SK-N-SH treated with all-trans-retinoic acid at 6 μM for 48 hours (cell line): Measurements from ENCODE around the gene C1GALT1.

Experiments
- ATAC-seq: fragments of 200-7000 bp; cut with Tn5 transposase; 3 replicates; pipeline ENCODE4 v1.9.1; 2020; ENCODE audit warnings: mild to moderate bottlenecking, moderate library complexity
- ARNTL ChIP-seq: fragments of 450-650 bp; formaldehyde crosslinking; IDR thresholded peaks from 2 replicates; pipeline ENCODE4 v1.5.0; 2020; ENCODE audit warnings: low read depth, mild to moderate bottlenecking, moderate library complexity, borderline replicate concordance
- CSDC2 ChIP-seq: fragments of 250-450 bp; sonication (Bioruptor Pico); IDR thresholded peaks from 2 replicates; pipeline ENCODE4 v1.5.0; 2020; ENCODE audit warnings: mild to moderate bottlenecking, moderate library complexity
- ESRRG ChIP-seq: fragments of 250-450 bp; sonication (Bioruptor Pico); IDR thresholded peaks from 2 replicates; pipeline ENCODE4 v1.6.1; 2021; ENCODE audit warnings: mild to moderate bottlenecking
- GLIS3 ChIP-seq: fragments of 250-450 bp; sonication (Bioruptor Pico); IDR thresholded peaks from 2 replicates; pipeline ENCODE4 v1.5.0; 2020; ENCODE audit warnings: mild to moderate bottlenecking, moderate library complexity
- ISL1 ChIP-seq: fragments of 250-450 bp; sonication (Bioruptor Pico); IDR thresholded peaks from 2 replicates; pipeline ENCODE4 v2.1.2; 2022; ENCODE audit warnings: mild to moderate bottlenecking, moderate library complexity
- OSR1 ChIP-seq: fragments of 250-450 bp; sonication (Bioruptor Pico); IDR thresholded peaks from 2 replicates; pipeline ENCODE4 v1.8.0; 2022; ENCODE audit warnings: moderate library complexity, mild to moderate bottlenecking, inconsistent platforms
- RARB ChIP-seq: fragments of 250-450 bp; sonication (Bioruptor Pico); IDR thresholded peaks from 2 replicates; pipeline ENCODE4 v1.8.0; 2021; ENCODE audit warnings: mild to moderate bottlenecking, moderate library complexity
- SNAI2 ChIP-seq: fragments of 250-450 bp; sonication (Bioruptor Pico); IDR thresholded peaks from 2 replicates; pipeline ENCODE4 v1.5.0; 2020; ENCODE audit warnings: mild to moderate bottlenecking, moderate library complexity
- TOX ChIP-seq: fragments of 250-450 bp; sonication (Bioruptor Pico); IDR thresholded peaks from 2 replicates; pipeline ENCODE4 v1.8.0; 2021; ENCODE audit warnings: mild to moderate bottlenecking, moderate library complexity, borderline replicate concordance
- ZC3H10 ChIP-seq: fragments of 250-450 bp; sonication (Bioruptor Pico); IDR thresholded peaks from 2 replicates; pipeline ENCODE4 v1.5.1; 2021; ENCODE audit warnings: mild to moderate bottlenecking, moderate library complexity
- ZFP30 ChIP-seq: fragments of 450-650 bp; formaldehyde crosslinking; IDR thresholded peaks from 2 replicates; pipeline ENCODE4 v1.5.0; 2022; ENCODE audit warnings: mild to moderate bottlenecking, moderate library complexity
- ZNF565 ChIP-seq: fragments of 450-650 bp; formaldehyde crosslinking; conservative IDR thresholded peaks from 2 replicates; pipeline ENCODE4 v1.5.0; 2020; ENCODE audit warnings: low read depth, mild to moderate bottlenecking, moderate library complexity
- ZNF70 ChIP-seq: fragments of 450-650 bp; formaldehyde crosslinking; IDR thresholded peaks from 2 replicates; pipeline ENCODE4 v1.5.0; 2020; ENCODE audit warnings: mild to moderate bottlenecking, moderate library complexity
- ZNF8 ChIP-seq: fragments of 450-650 bp; formaldehyde crosslinking; IDR thresholded peaks from 2 replicates; pipeline ENCODE4 v1.5.0; 2020; ENCODE audit warnings: mild to moderate bottlenecking, moderate library complexity
- TF ChIP-seq, protein P1 (sequence below): fragments of 250-450 bp; sonication (Bioruptor Pico); IDR thresholded peaks from 2 replicates; pipeline ENCODE4 v1.8.0; 2020; ENCODE audit warnings: mild to moderate bottlenecking, moderate library complexity, borderline replicate concordance
- TF ChIP-seq, protein P2 (sequence below): fragments of 250-450 bp; sonication (Bioruptor Pico); IDR thresholded peaks from 2 replicates; pipeline ENCODE4 v1.5.1; 2020; ENCODE audit warnings: low read depth, mild to moderate bottlenecking, moderate library complexity
- TF ChIP-seq, protein P3 (sequence below): fragments of 250-450 bp; sonication (Bioruptor Pico); IDR thresholded peaks from 2 replicates; pipeline ENCODE4 v1.5.1; 2021; ENCODE audit warnings: mild to moderate bottlenecking, moderate library complexity
- TF ChIP-seq, protein P4 (sequence below): fragments of 250-450 bp; sonication (Bioruptor Pico); IDR thresholded peaks from 2 replicates; pipeline ENCODE4 v1.5.0; 2020; ENCODE audit warnings: mild to moderate bottlenecking, moderate library complexity
- TF ChIP-seq, protein P5 (sequence below): fragments of 250-450 bp; sonication (Bioruptor Pico); IDR thresholded peaks from 2 replicates; pipeline ENCODE4 v1.8.0; 2021; ENCODE audit warnings: low read depth, mild to moderate bottlenecking, moderate library complexity, borderline replicate concordance

C1GALT1 gene

DNA sequence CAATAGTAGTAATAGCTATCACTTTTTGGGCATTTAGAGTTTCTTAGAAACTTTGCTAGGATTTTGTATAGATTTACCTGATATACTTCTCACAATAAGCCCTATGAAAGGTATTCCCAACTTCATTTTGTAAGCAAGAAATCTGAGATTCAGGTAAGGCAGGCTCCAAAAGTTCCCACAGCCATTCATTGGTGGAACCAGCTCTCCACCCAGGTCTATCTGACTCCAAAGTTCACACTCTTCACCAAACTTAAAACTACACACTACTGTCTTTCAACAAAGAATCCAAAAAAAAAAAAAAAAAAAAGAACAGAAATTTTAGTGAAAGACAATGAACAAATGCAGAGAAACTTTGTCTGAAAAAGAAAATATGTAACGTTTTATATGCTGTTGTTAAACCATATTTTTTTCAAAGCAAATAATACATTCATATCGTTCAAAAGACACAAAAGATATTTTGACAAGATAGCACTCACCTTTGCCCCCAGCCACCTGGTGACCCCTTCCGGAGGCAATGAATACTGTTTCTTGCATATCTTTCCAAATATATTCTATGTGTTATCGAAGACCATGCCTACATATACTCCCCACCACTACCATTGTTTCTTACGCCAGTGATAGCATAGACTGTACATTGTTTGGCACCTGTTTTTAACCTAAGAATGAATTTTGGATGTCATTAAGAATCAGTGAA, 108.2 kb downstream of the C1GALT1 start:
- no peak for ATAC-seq
- TF ChIP-seq ISL1 (CRISPR knock-in tag): no peak
- no peak for TF ChIP-seq CSDC2 (CRISPR knock-in tag)
- TF ChIP-seq, protein P1, sequence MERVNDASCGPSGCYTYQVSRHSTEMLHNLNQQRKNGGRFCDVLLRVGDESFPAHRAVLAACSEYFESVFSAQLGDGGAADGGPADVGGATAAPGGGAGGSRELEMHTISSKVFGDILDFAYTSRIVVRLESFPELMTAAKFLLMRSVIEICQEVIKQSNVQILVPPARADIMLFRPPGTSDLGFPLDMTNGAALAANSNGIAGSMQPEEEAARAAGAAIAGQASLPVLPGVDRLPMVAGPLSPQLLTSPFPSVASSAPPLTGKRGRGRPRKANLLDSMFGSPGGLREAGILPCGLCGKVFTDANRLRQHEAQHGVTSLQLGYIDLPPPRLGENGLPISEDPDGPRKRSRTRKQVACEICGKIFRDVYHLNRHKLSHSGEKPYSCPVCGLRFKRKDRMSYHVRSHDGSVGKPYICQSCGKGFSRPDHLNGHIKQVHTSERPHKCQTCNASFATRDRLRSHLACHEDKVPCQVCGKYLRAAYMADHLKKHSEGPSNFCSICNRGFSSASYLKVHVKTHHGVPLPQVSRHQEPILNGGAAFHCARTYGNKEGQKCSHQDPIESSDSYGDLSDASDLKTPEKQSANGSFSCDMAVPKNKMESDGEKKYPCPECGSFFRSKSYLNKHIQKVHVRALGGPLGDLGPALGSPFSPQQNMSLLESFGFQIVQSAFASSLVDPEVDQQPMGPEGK (CRISPR knock-in tag): no peak
- no peak for TF ChIP-seq RARB (CRISPR knock-in tag)
- no peak for TF ChIP-seq ARNTL (CRISPR knock-in tag)
- TF ChIP-seq, protein P2, sequence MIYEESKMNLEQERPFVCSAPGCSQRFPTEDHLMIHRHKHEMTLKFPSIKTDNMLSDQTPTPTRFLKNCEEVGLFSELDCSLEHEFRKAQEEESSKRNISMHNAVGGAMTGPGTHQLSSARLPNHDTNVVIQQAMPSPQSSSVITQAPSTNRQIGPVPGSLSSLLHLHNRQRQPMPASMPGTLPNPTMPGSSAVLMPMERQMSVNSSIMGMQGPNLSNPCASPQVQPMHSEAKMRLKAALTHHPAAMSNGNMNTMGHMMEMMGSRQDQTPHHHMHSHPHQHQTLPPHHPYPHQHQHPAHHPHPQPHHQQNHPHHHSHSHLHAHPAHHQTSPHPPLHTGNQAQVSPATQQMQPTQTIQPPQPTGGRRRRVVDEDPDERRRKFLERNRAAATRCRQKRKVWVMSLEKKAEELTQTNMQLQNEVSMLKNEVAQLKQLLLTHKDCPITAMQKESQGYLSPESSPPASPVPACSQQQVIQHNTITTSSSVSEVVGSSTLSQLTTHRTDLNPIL (CRISPR knock-in tag): no peak
- TF ChIP-seq OSR1 (CRISPR knock-in tag): no peak
- TF ChIP-seq ZC3H10 (CRISPR knock-in tag): no peak
- TF ChIP-seq SNAI2 (CRISPR knock-in tag): no peak
- TF ChIP-seq ZNF565 (CRISPR knock-in tag): no peak
- TF ChIP-seq ZFP30 (CRISPR knock-in tag): no peak
- TF ChIP-seq GLIS3 (CRISPR knock-in tag): no peak

DNA sequence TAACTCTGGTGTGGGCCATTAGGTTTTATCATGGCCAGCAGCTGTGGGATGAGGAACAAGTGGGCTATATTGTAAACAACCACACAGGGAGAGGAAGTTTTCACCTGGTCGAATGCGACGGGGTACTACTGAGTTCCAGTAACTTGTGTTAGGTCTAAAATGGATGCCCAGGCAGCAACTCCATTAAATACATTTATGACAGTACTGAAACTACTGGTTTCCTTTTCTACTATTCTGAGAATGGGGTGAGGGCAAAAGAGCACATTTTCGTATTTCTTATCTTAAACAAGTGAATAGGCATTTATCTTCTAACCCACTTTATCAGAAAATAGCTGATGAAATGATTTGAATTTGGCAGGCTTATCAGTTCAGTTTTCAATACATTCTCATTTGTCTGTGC, 109.7 kb downstream of the C1GALT1 start:
- no peak for ATAC-seq
- TF ChIP-seq SNAI2 (CRISPR knock-in tag) (no peak), ESRRG (CRISPR knock-in tag) (no peak), CSDC2 (CRISPR knock-in tag) (no peak), ISL1 (CRISPR knock-in tag) (no peak), ARNTL (CRISPR knock-in tag) (no peak)
- TF ChIP-seq, protein P3, sequence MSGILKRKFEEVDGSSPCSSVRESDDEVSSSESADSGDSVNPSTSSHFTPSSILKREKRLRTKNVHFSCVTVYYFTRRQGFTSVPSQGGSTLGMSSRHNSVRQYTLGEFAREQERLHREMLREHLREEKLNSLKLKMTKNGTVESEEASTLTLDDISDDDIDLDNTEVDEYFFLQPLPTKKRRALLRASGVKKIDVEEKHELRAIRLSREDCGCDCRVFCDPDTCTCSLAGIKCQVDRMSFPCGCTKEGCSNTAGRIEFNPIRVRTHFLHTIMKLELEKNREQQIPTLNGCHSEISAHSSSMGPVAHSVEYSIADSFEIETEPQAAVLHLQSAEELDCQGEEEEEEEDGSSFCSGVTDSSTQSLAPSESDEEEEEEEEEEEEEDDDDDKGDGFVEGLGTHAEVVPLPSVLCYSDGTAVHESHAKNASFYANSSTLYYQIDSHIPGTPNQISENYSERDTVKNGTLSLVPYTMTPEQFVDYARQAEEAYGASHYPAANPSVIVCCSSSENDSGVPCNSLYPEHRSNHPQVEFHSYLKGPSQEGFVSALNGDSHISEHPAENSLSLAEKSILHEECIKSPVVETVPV (CRISPR knock-in tag): no peak
- TF ChIP-seq, protein P4, sequence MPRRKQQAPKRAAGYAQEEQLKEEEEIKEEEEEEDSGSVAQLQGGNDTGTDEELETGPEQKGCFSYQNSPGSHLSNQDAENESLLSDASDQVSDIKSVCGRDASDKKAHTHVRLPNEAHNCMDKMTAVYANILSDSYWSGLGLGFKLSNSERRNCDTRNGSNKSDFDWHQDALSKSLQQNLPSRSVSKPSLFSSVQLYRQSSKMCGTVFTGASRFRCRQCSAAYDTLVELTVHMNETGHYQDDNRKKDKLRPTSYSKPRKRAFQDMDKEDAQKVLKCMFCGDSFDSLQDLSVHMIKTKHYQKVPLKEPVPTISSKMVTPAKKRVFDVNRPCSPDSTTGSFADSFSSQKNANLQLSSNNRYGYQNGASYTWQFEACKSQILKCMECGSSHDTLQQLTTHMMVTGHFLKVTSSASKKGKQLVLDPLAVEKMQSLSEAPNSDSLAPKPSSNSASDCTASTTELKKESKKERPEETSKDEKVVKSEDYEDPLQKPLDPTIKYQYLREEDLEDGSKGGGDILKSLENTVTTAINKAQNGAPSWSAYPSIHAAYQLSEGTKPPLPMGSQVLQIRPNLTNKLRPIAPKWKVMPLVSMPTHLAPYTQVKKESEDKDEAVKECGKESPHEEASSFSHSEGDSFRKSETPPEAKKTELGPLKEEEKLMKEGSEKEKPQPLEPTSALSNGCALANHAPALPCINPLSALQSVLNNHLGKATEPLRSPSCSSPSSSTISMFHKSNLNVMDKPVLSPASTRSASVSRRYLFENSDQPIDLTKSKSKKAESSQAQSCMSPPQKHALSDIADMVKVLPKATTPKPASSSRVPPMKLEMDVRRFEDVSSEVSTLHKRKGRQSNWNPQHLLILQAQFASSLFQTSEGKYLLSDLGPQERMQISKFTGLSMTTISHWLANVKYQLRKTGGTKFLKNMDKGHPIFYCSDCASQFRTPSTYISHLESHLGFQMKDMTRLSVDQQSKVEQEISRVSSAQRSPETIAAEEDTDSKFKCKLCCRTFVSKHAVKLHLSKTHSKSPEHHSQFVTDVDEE (CRISPR knock-in tag): no peak
- TF ChIP-seq, protein P5, sequence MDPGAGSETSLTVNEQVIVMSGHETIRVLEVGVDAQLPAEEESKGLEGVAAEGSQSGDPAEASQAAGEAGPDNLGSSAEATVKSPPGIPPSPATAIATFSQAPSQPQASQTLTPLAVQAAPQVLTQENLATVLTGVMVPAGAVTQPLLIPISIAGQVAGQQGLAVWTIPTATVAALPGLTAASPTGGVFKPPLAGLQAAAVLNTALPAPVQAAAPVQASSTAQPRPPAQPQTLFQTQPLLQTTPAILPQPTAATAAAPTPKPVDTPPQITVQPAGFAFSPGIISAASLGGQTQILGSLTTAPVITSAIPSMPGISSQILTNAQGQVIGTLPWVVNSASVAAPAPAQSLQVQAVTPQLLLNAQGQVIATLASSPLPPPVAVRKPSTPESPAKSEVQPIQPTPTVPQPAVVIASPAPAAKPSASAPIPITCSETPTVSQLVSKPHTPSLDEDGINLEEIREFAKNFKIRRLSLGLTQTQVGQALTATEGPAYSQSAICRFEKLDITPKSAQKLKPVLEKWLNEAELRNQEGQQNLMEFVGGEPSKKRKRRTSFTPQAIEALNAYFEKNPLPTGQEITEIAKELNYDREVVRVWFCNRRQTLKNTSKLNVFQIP (CRISPR knock-in tag): no peak
- TF ChIP-seq, protein P2 (CRISPR knock-in tag): no peak

DNA sequence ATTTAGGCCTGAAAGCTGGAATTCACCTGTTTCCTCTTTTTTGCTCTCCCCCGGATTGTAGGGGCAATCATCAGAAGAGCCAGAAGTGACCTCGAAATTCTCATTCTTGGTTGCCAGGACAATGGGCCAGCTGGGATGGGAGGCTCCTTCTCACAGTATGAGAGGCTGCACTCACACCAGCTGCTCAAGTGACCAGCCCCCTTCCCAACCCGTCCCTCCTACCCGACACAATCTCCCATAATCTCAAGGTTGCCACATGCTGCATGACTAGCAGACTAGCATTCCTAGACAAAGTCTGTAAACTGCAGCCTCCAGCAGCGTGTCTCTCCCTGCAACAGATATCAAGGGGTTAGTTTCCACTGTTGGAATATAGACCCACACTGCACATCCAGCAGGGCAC, 110.3 kb downstream of the C1GALT1 start:
- ATAC-seq: no peak
- TF ChIP-seq ZNF565 (CRISPR knock-in tag) (no peak), SNAI2 (CRISPR knock-in tag) (no peak), TOX (CRISPR knock-in tag) (no peak), ZNF8 (CRISPR knock-in tag) (no peak), CSDC2 (CRISPR knock-in tag) (no peak), ZNF70 (CRISPR knock-in tag) (no peak), OSR1 (CRISPR knock-in tag) (no peak)
- TF ChIP-seq, protein P5 (CRISPR knock-in tag): no peak
- TF ChIP-seq, protein P3 (CRISPR knock-in tag): no peak
